Measurements from ENCODE around the gene ROBO1.

Gene ROBO1

GRCh38 chr3:78970656-78971055 is 797.1 kb downstream of the ROBO1 start:
- Mint-ChIP-seq H3K27ac (no peak overlapping the region), H3K4me1 (ENCODE audit: low read depth) (peaks cover 2% of the 10 kb centered on the region), H3K36me3 (no peaks in the 10 kb centered on the region), H3K27me3 (no peaks in the 10 kb centered on the region), H3K4me3 (no peak overlapping the region), H3K9me3 (ENCODE audit: low read depth) (no peaks in the 10 kb centered on the region)

DNA sequence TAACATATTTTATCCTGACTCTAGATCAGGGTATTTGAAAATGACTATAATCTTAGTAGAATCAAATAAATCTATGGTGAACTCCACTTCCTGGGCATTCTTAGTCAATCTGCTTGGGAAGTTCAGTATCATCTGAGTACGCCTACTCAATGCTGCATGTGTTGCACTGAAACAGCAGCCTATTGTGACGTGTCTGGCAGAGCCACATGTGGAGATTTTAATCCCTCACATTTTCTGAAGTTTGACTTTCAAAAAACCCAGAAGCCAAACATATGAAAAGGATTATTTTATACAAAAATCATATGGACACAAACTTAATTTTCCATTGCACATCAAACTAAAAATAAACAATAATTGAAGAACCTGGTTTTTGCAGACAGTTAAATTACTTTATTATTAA is 798.3 kb downstream of the ROBO1 start:
- H3K4me3 Mint-ChIP-seq, result no peak overlapping the region
- H3K4me1 Mint-ChIP-seq (ENCODE audit: low read depth), result no peaks in the 10 kb centered on the region
- no peaks in the 10 kb centered on the region for H3K36me3 Mint-ChIP-seq
- no peaks in the 10 kb centered on the region for H3K9me3 Mint-ChIP-seq (ENCODE audit: low read depth)
- no peak overlapping the region for H3K27ac Mint-ChIP-seq
- H3K27me3 Mint-ChIP-seq, result no peaks in the 10 kb centered on the region

GRCh38 chr3:78967061-78967460 is 800.7 kb downstream of the ROBO1 start:
- Mint-ChIP-seq H3K9me3 (ENCODE audit: low read depth) (no peaks in the 10 kb centered on the region), H3K4me3 (no peak overlapping the region), H3K27me3 (no peaks in the 10 kb centered on the region), H3K4me1 (ENCODE audit: low read depth) (no peaks in the 10 kb centered on the region), H3K36me3 (no peaks in the 10 kb centered on the region), H3K27ac (no peak overlapping the region)

DNA sequence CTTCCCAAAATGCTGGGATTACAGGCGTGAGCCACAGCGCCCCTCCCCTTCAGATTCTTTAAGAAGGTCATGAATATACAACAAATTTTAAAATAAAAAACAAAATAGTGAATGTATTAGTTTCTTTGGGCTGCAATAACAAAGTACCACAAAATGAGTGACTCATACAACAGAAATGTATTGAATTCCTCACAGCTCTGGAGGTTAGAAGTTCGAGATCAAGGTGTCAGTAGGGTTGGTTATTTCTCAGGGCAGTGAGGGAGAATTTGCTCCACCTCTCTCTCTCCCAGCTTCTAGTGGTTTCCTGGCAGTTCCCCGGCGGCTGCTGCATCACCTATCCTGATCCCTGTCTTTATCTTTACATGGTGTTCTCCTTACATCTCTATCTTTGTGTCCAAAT is 804.0 kb downstream of the ROBO1 start:
- H3K9me3 Mint-ChIP-seq (ENCODE audit: low read depth), result peaks cover 3% of the 10 kb centered on the region
- H3K4me3 Mint-ChIP-seq, result no peak overlapping the region
- H3K27ac Mint-ChIP-seq, result no peak overlapping the region
- H3K4me1 Mint-ChIP-seq (ENCODE audit: low read depth), result no peaks in the 10 kb centered on the region
- no peaks in the 10 kb centered on the region for H3K36me3 Mint-ChIP-seq
- H3K27me3 Mint-ChIP-seq, result no peaks in the 10 kb centered on the region

DNA sequence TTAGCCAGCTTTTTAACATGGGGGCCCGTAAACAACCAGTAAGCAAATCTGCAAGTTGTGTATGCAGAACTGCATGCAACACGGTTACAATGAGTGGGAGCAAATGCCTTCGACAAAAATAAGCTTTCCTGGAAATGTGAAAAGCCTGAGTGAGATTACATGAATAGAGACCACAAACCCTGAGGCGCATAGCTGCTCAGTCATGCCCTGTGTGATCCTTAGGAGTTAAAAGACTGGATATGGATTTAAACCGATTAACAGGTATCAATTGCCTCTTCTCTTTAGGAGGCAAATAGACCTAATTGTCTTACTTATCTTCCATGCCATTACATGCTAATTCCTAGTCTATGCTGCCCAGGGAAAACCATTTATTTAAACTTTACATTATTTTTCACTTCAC is 810.3 kb downstream of the ROBO1 start:
- no peak overlapping the region for H3K27ac Mint-ChIP-seq
- H3K4me1 Mint-ChIP-seq (ENCODE audit: low read depth), result no peaks in the 10 kb centered on the region
- peaks cover 10% of the 10 kb centered on the region for H3K9me3 Mint-ChIP-seq (ENCODE audit: low read depth)
- no peaks in the 10 kb centered on the region for H3K36me3 Mint-ChIP-seq
- H3K4me3 Mint-ChIP-seq, result no peak overlapping the region
- no peaks in the 10 kb centered on the region for H3K27me3 Mint-ChIP-seq

- H3K4me3 Mint-ChIP-seq, result no peak overlapping the region
- no peaks in the 10 kb centered on the region for H3K4me1 Mint-ChIP-seq (ENCODE audit: low read depth)
- H3K27me3 Mint-ChIP-seq, result no peaks in the 10 kb centered on the region
- H3K27ac Mint-ChIP-seq, result no peak overlapping the region
- no peaks in the 10 kb centered on the region for H3K36me3 Mint-ChIP-seq
- H3K9me3 Mint-ChIP-seq (ENCODE audit: low read depth), result no peaks in the 10 kb centered on the region
These were observed 816.4 kb downstream of the ROBO1 start for GRCh38 chr3:78951342-78951945.

DNA sequence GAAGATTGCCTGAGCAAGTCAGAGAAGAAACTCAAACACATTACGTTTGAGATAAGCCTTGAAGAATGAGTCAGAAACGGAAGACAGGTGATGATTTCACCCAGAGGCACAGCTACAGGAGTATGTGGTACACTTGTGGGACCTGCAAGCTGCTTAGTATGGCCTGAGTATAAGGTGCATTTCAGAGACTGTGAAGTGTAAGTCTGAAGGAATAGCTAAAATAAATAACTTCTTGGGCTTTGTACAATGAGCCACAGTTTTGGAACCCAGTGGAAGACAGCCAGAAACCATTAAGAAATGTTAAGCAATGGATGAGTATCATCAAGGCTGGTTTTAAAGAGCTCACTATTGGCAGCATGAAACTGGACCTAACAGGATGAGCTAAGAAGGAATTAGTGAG is 826.2 kb downstream of the ROBO1 start:
- Mint-ChIP-seq H3K27ac (no peak overlapping the region), H3K36me3 (no peaks in the 10 kb centered on the region), H3K9me3 (ENCODE audit: low read depth) (peaks cover 5% of the 10 kb centered on the region), H3K4me1 (ENCODE audit: low read depth) (no peaks in the 10 kb centered on the region), H3K4me3 (no peak overlapping the region), H3K27me3 (no peaks in the 10 kb centered on the region)

- Mint-ChIP-seq H3K27ac (no peak overlapping the region), H3K9me3 (ENCODE audit: low read depth) (peaks cover 5% of the 10 kb centered on the region), H3K27me3 (no peaks in the 10 kb centered on the region), H3K4me3 (no peak overlapping the region), H3K36me3 (no peaks in the 10 kb centered on the region), H3K4me1 (ENCODE audit: low read depth) (no peaks in the 10 kb centered on the region)
These were observed 827.2 kb downstream of the ROBO1 start for GRCh38 chr3:78940626-78941025.

DNA sequence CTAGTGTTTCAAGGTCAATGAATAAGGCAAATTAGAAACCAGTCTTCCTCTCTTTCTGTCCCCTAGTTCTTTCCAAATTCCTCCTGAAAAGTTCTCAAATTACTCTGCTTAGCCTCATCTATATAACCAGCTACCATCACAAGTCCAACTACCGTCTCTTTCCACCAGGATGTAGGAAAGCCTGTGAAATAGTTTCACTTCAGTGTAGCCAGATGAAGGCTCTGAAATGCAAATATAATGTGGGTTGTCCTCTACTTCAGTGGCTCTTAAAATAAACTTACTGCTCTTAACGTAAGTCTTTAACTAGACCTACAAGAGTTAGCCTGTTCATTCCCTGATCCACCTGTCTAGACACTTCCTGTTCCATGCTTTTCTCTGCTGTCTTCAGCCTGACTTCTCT is 827.7 kb downstream of the ROBO1 start:
- peaks cover 5% of the 10 kb centered on the region for H3K9me3 Mint-ChIP-seq (ENCODE audit: low read depth)
- no peak overlapping the region for H3K27ac Mint-ChIP-seq
- no peaks in the 10 kb centered on the region for H3K36me3 Mint-ChIP-seq
- H3K27me3 Mint-ChIP-seq, result no peaks in the 10 kb centered on the region
- no peaks in the 10 kb centered on the region for H3K4me1 Mint-ChIP-seq (ENCODE audit: low read depth)
- no peak overlapping the region for H3K4me3 Mint-ChIP-seq

- Mint-ChIP-seq H3K4me1 (ENCODE audit: low read depth) (no peaks in the 10 kb centered on the region), H3K27ac (no peak overlapping the region), H3K36me3 (no peaks in the 10 kb centered on the region), H3K4me3 (no peak overlapping the region), H3K9me3 (ENCODE audit: low read depth) (peaks cover 5% of the 10 kb centered on the region), H3K27me3 (no peaks in the 10 kb centered on the region)
These were observed 830.3 kb downstream of the ROBO1 start for GRCh38 chr3:78937475-78937874.

DNA sequence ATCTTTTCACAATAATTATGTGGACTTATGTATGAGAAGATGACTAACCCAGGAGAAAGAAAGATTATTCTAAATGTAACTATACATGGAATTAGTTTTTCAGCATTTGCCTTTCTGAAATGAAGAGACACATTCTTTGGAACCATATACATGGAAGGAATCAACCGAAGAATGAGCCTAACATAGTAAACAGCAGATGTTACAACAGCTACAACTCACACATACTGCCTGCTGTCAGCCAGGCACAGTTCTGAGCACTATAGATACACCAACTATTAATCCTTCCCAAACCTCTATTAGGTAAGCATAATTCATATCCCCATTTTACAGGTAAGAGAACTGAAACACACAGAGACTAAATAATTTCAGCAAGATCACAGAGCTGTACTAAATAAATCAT is 840.0 kb downstream of the ROBO1 start:
- no peak overlapping the region for H3K4me3 Mint-ChIP-seq

DNA sequence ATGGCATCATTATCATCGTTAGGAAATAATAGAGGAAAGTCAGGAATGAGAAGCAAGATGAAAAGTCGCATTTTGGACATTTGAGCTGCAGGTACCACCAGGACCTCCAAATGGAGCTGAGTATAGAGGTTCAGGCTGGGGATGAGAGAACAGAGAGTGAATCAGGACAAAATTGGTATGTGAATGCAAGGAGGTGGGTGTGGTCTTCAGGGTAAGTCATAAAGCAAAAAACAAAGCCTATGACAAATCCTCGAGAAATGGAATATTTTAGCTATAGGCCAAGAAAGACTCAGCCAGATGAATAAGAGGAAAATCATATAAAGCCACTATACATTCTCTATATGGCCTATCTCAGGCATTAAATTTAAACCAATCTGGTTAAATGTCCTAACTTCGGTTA is 841.3 kb downstream of the ROBO1 start:
- no peak overlapping the region for H3K27ac Mint-ChIP-seq
- no peaks in the 10 kb centered on the region for H3K27me3 Mint-ChIP-seq
- no peak overlapping the region for H3K4me3 Mint-ChIP-seq
- no peaks in the 10 kb centered on the region for H3K4me1 Mint-ChIP-seq (ENCODE audit: low read depth)
- H3K36me3 Mint-ChIP-seq, result no peaks in the 10 kb centered on the region
- H3K9me3 Mint-ChIP-seq (ENCODE audit: low read depth), result peaks cover 14% of the 10 kb centered on the region

More for the DNA sequence above, 840.0 kb downstream of the ROBO1 start:
- peaks cover 14% of the 10 kb centered on the region for H3K9me3 Mint-ChIP-seq (ENCODE audit: low read depth)
- H3K27ac Mint-ChIP-seq, result no peak overlapping the region
- no peaks in the 10 kb centered on the region for H3K4me1 Mint-ChIP-seq (ENCODE audit: low read depth)
- H3K27me3 Mint-ChIP-seq, result no peaks in the 10 kb centered on the region
- no peaks in the 10 kb centered on the region for H3K36me3 Mint-ChIP-seq

GRCh38 chr3:78924711-78925110 is 843.1 kb downstream of the ROBO1 start:
- Mint-ChIP-seq H3K4me3 (no peak overlapping the region), H3K27me3 (no peaks in the 10 kb centered on the region), H3K36me3 (no peaks in the 10 kb centered on the region), H3K9me3 (ENCODE audit: low read depth) (peaks cover 10% of the 10 kb centered on the region), H3K4me1 (ENCODE audit: low read depth) (no peaks in the 10 kb centered on the region), H3K27ac (no peak overlapping the region)

DNA sequence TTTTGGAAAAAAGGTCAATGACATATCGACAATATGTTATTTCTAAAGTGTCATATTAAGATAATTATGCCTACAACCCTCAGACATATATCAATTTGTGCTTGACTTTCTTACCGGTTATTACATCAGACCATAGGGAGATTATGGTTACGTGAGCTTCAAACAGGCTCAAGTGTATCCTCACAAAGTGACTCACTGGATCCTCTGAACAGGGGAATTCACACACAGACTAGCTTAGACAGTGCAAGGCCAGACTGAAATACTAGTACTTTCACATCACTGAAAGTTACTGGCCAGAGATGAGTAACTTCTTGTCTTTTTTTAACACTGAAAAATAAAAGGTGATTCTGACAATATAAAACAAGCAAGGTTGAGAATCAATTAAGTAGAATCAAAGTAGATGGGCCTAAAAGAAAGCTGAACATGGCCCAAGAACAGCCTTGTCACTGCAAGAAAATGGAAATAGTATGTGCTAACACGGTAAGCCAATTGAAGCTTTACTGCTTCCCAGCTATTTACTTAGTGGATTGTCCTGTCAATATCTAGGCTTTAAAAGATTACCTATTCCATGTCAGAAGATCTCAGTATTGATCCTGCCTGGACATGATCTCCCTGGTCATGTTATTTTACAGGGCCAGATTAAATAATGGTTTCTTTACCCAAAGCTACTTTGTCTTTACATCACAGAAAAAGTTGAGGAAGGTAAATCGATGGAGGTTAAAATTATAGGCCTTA is 848.6 kb downstream of the ROBO1 start:
- Mint-ChIP-seq H3K4me3 (no peak overlapping the region), H3K27ac (no peak overlapping the region), H3K9me3 (ENCODE audit: low read depth) (no peaks in the 10 kb centered on the region), H3K27me3 (no peaks in the 10 kb centered on the region), H3K4me1 (ENCODE audit: low read depth) (no peaks in the 10 kb centered on the region), H3K36me3 (no peaks in the 10 kb centered on the region)

DNA sequence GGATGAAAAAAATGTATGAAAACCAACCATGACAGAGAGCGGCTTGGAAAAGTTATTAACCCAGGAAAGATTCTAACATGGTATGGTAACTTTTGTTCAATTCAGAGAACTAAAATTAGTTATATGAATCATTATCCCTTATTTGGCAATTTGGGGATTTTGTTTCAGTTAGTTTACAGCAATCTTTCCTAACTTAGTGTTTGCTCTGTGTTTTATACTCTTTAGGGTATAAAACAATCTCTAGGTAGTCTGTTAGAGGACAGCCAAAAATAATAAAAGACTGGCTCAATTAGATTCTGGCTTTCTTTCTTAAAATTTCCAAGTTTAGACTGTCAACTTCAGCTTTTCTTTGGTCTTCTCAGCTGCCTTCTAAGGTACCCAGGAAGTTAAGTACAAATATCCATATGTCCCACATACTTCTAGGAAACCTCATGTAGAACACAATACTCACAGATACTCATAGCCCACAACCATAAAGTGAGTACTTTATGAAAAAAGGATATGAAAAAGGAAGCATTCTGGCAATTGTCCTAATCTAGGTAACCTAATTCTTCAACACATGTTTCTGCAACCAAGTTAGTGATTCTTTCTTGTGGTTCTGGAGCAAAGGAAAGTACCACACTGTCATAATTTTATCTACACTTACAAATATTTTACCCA is 849.3 kb downstream of the ROBO1 start:
- Mint-ChIP-seq H3K36me3 (no peaks in the 10 kb centered on the region), H3K27ac (no peak overlapping the region), H3K27me3 (no peaks in the 10 kb centered on the region), H3K4me3 (no peak overlapping the region), H3K4me1 (ENCODE audit: low read depth) (no peaks in the 10 kb centered on the region), H3K9me3 (ENCODE audit: low read depth) (no peaks in the 10 kb centered on the region)
